Left lung (tissue), 10 donors: ENCODE measurements around the gene AKT3. TPM values are rescaled to one million over a fixed set of nuclear protein-coding genes. Genes with fewer than 3 reads are reported as not detected.

Experiments used
- ATAC-seq: fragments of 200-7000 bp; cut with Tn5 transposase; one replicate; pipeline ENCODE4 v1.9.1; 2020; ENCODE audit warnings: moderate library complexity
- DNase-seq, 4 donors: peaks; one replicate each; pipeline ENCODE4 v3.0.0-alpha.2; 2013 to 2020
- H3K27ac ChIP-seq, 2 donors: fragments of 200-600 bp; sonication (generic) in 1 of 2; one replicate each; pipeline versions ENCODE4 v1.5.0 to v1.8.0; 2020 to 2021
- H3K27me3 ChIP-seq, 2 donors: fragments of 200-600 bp; sonication (generic) in 1 of 2; one replicate each; pipeline versions ENCODE4 v1.5.0 to v1.8.0; 2020 to 2021
- H3K36me3 ChIP-seq, 2 donors: fragments of 200-600 bp; sonication (generic) in 1 of 2; one replicate each; pipeline versions ENCODE4 v1.5.0 to v1.8.0; 2020 to 2021
- H3K4me1 ChIP-seq, 2 donors: fragments of 200-600 bp; one replicate each; pipeline ENCODE4 v1.8.0; 2021
- H3K4me3 ChIP-seq, 2 donors: fragments of 200-600 bp; sonication (generic) in 1 of 2; one replicate each; pipeline versions ENCODE4 v1.5.0 to v1.8.0; 2020 to 2021; ENCODE audit warnings: mild to moderate bottlenecking in 1 of 2
- H3K9me3 ChIP-seq, 2 donors: fragments of 200-600 bp; sonication (generic) in 1 of 2; one replicate each; pipeline versions ENCODE4 v1.5.0 to v1.8.0; 2020 to 2021
- CTCF ChIP-seq, 2 donors: fragments of 200-600 bp; sonication (generic) in 1 of 2; IDR thresholded peaks; one replicate each; pipeline versions ENCODE4 v1.5.0 to v1.8.0; 2021; ENCODE audit warnings: antibody characterized with exemption in 2 of 2
- intact Hi-C, 2 donors: fragments of 100-400 bp; cut with DNase I; formaldehyde crosslinking; loops; one replicate each; pipeline versions ENCODE4 v1.11.2 to v1.14.2; 2022
- polyA plus RNA-seq, 6 donors: library from polyadenylated mRNA; unstranded; fragments of 120-200 nt; gene quantifications; one replicate each; pipeline ENCODE4 v1.2.1, GENCODE V29; 2013; ENCODE audit not compliant: insufficient read length in 6 of 6
- total RNA-seq, 2 donors: library from RNA; stranded (reverse); fragmentation: NEBNext Ultra II Directional; extraction: Animal tissue kit (Norgen Biotek cat#: 25700); gene quantifications; one replicate each; pipeline ENCODE4 v1.2.1, GENCODE V29; 2021
- donor health status: DM: no; HTN: yes; CAD: no.
- donor health status: DM: no; HTN: no; CAD: no.

AKT3 gene
- total and polyA plus RNA-seq, 8 donors: 24.1 to 44.9 (median 29.4) TPM

- no peak for DNase-seq
- Histone ChIP-seq H3K9me3 (no peaks in the 10 kb centered on the region), H3K27ac (no peak overlapping the region), H3K4me3 (no peak overlapping the region), H3K36me3 (no peaks in the 10 kb centered on the region), H3K4me1 (peaks cover 0 to 24% of the 10 kb centered on the region in 2 donors), H3K27me3 (no peaks in the 10 kb centered on the region)
- ATAC-seq: no peak
- TF ChIP-seq CTCF (IDR thresholded peaks at IDR 0.05): no peak
- intact Hi-C loops: no loop called here
These were observed 134.8 kb downstream of the AKT3 start for GRCh38 chr1:243715285-243715684.

GRCh38 chr1:243713470-243714186 is 136.4 kb downstream of the AKT3 start:
- peaks cover 0 to 25% of the 10 kb centered on the region in 2 donors for H3K4me1 ChIP-seq
- TF ChIP-seq CTCF (IDR thresholded peaks at IDR 0.05): no peak
- no peaks in the 10 kb centered on the region for H3K27me3 ChIP-seq
- H3K36me3 ChIP-seq: no peaks in the 10 kb centered on the region
- H3K9me3 ChIP-seq: no peaks in the 10 kb centered on the region
- H3K27ac ChIP-seq: no peak overlapping the region
- ATAC-seq: peak; percentile 66
- intact Hi-C loops: no loop called here
- no peak overlapping the region for H3K4me3 ChIP-seq
- peak in 2 of 4 donors; percentile 54 to 62 for DNase-seq

DNA sequence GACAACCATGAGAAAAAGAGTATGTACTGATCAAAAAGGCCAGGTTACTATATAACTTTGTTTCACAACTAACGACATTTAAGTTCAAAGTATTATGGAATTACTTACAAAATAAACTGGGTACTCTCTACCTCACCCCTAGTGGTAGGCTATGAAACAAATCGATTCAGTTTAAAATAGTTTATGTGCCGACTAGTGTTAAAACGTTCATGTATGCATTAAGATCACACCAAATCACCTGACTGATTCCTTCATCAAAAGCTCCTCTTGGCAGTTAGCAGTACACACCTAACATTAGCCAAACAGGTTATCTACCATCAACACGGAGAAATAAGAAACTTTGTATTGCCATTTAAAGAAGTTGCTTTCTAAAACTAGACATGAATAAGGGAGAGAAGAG is 137.1 kb downstream of the AKT3 start:
- Histone ChIP-seq H3K4me1 (peaks cover 0 to 25% of the 10 kb centered on the region in 2 donors), H3K4me3 (no peak overlapping the region), H3K27me3 (no peaks in the 10 kb centered on the region), H3K9me3 (no peaks in the 10 kb centered on the region), H3K27ac (no peak overlapping the region), H3K36me3 (no peaks in the 10 kb centered on the region)
- ATAC-seq: no peak
- TF ChIP-seq CTCF (IDR thresholded peaks at IDR 0.05): no peak
- DNase-seq: no peak
- intact Hi-C loops: no loop called here

GRCh38 chr1:243712242-243712641 is 137.8 kb downstream of the AKT3 start:
- H3K9me3 ChIP-seq: no peaks in the 10 kb centered on the region
- intact Hi-C loops: no loop called here
- no peaks in the 10 kb centered on the region for H3K27me3 ChIP-seq
- TF ChIP-seq CTCF (IDR thresholded peaks at IDR 0.05): no peak
- no peak overlapping the region for H3K4me3 ChIP-seq
- no peak for DNase-seq
- no peak for ATAC-seq
- H3K4me1 ChIP-seq: peaks cover 0 to 25% of the 10 kb centered on the region in 2 donors
- H3K36me3 ChIP-seq: no peaks in the 10 kb centered on the region
- no peak overlapping the region for H3K27ac ChIP-seq

DNA sequence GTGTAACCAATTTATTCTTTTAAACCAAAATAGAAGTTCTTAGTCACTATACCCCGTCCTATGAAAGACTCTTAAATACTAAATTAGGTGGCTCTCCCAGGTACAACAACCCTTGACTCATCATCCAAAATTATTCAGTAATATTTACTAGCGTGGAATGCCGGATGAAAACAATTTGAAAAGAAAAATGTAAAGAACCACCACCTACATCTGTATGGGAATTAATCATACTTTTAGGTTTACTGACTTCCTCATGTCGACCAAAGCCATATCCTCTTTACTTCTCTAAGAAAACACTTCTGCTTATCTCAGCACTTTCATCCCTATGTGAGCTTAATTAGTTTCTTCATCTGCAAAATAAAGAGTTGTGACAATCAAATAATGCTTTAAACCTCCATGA is 139.6 kb downstream of the AKT3 start:
- H3K4me3 ChIP-seq: no peak overlapping the region
- no peak overlapping the region for H3K27ac ChIP-seq
- no peak for TF ChIP-seq CTCF (IDR thresholded peaks at IDR 0.05)
- ATAC-seq: no peak
- no peaks in the 10 kb centered on the region for H3K9me3 ChIP-seq
- DNase-seq: no peak
- peaks cover 0 to 25% of the 10 kb centered on the region in 2 donors for H3K4me1 ChIP-seq
- H3K36me3 ChIP-seq: no peaks in the 10 kb centered on the region
- intact Hi-C loops: no loop called here
- no peaks in the 10 kb centered on the region for H3K27me3 ChIP-seq
